Activated CD4-positive, CD25-positive, alpha-beta regulatory T cell treated with anti-CD3 and anti-CD28 coated beads, Interleukin-2, amount 50 U/mL, for 72 hours (primary cell): ENCODE data around the gene SOS1.
"Not testable (repeated sequence)": the region's sequence is repeated elsewhere in the genome, so short reads cannot be mapped to it uniquely, and the experiment has no call there.

Source experiments
- DNase-seq: peaks from one replicate; pipeline ENCODE4 v3.0.0; 2021

SOS1 gene

GRCh38 chr2:39099310-39099869, 21.5 kb downstream of the SOS1 start:
- DNase-seq: no peak

DNA sequence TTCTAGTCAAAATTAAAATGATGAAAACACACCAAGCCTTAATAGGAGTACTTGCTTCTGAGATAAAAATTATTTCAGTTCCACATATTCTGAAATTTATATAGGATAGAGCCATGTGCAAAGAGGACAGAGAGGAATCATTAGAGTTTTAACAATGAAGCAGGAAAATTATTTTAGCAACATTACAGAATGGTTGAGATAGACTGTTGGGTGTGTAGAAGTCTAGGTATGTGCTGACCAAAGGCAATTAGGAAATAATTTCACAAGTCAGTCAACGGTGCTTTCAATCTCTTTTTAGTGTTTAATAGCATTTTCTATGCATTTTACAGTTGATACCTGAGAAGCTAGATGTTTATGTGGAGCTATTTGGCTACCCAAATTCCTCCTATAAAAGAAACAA, 25.2 kb downstream of the SOS1 start:
- no peak for DNase-seq

DNA sequence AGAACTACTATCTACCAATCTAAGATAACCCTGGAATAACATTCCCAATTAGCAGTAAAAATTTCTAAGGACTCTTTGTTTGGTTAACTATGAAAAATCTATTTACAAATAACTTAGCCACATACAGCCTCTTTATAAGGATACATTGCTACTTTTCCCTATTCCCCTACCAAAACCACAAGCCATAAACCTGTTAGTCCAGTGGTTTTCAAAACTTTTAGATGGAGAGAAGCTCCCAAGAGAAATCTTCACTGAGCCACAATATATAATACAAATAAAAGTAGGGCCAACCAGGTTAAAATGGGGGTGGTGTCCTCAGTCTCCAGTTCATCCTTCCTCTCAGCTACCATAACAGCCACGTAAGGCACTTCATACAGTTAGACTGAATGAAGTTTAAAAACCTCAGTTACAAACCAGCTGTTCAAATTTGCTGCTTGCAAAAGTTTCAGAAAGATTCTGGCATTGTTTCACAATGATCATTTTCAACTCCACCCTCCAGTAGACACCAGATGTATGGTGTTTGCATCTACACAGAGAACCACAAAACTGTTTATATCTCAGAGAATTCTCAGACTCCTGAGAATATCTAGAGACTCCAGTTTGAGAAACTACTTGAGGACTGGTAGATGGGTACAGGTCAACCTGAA, 26.0 kb downstream of the SOS1 start:
- no peak for DNase-seq

DNA sequence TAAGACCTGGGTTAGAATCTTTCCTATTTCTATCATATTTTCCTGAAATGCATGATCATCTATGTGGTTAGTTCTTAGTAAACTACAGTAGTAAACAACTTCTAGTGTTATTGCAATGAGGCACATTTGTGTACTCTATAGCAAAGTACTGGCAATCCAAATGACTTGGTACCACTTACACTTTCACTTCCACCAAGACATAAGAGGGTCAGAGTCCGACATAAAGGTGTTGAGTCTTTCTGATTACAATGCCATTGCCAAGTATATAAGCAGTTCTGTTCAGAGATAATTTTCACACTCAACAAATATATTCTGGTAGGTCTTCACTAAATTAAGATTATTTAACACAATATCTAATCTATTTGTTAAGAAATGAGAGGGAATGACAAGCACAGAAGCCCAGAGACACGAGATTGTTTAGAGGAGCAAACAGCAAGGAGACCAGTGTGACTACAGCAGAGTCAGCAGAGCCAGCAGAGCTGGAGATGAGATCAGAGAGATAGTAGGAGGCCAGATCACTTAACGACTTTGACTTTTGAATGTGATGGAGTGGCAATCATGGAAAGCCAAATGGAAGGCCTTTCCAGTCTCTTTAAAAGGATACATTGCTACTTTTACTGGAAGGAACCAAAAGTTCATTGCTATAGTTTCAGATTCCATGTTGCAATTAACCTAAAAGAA, 27.5 kb downstream of the SOS1 start:
- DNase-seq: no peak

- DNase-seq: no peak
Measured at GRCh38 chr2:39091543-39091942, 29.3 kb downstream of the SOS1 start.

GRCh38 chr2:39091063-39091462, 29.8 kb downstream of the SOS1 start:
- DNase-seq: no peak

- DNase-seq: no peak
Measured at GRCh38 chr2:39080152-39080551, 40.7 kb downstream of the SOS1 start.

DNA sequence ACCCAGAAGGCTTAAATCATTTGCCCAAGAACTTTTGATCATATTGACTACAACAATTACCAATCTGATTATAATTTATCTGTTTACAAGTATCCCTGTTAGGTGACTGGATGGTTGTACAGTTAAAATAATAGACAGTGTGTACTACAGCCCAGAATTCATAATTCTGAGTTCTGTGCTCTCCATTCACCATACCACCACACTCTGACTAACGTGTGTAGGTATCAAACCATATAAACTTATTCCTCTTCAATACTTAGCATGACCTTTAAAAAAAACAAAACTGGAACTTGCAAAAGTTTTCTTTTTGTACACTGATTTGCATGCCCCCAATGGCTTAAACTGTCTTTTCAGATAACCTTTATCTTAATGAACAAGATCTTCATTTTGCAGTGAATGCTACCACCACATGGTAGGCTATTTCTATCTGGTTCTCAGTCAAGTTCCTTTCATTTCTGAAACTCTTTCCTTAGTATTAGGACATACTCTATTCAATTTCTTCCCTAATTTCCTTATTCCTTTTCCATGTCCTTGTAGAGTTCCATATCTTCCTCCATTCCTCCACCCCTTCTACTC, 50.9 kb downstream of the SOS1 start:
- no peak for DNase-seq

DNA sequence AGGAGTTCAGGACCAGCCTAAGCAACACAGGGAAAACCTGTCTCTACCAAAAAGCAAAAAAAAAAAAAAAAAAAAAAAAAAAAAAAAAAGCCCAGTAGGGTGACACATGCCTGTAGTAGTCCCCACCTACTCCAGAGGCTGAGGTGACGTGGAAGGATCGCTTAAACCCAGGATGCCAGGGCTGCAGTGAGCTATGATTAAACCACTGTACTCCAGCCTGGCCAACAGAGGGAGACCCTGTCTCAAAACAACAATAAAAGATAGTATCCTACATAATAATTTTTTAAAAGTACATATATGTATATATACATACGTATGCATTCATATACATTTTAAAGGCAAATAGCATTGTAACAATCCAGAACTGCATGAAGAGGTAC, 51.7 kb downstream of the SOS1 start:
- no peak for DNase-seq

DNA sequence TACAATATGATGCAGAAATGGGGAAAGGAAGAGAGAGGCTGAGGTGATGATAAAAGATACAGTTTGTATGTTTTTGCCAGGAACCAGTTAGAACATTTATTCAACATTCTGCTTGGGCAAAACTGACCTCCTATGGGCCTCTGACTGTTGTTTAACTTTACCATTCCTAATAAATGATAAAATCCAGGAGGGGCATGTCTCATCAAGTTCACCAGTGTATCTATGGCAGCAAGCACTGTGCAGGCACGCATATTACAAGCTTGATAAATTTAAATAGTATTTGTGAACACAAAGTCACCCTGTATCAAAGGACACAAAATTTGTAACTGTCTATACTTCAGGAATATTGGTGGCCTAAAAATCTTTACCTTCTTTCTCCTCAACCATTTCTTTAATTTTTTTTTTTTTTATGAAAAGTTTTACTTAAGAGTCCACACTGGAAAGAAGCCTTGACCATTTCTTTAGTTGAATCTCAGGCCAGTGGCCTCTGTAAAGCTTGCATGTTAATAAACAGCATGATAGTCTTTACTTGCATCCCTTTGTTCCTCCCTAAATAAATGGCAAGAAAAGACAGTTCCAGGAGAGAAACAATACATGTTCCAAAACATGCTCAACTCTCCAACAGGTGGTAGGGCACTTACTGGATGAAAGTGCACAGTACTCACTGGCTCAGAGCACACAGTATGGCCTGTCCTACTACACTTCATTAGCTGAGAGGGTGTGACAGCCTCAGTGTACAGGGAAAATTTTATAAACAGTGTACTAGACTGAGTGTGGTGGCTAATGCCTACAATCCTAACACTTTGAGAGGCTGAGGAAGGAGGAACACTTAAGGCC, 52.3 kb downstream of the SOS1 start:
- no peak for DNase-seq

DNA sequence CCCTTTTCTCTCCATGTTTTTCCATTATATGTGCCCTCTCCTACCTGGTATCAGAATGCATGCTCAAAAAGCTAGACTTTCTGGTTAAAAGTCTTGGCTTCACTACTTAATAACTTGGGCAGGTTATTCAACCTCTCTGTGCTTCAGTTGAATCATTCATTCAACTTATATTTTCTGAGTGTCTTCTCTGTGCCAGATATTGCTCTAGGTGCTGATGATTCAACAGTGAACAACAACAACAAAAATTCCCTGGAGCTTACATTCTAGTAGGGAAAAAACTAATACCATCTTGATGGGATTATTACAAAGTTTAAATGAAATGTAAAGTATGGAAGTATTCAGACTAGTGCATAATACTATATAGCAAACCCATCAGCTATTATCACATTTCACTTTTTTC, 55.2 kb downstream of the SOS1 start:
- no peak for DNase-seq

- no peak for DNase-seq
Measured at GRCh38 chr2:39062320-39062719, 58.5 kb downstream of the SOS1 start.

- DNase-seq: no peak
Measured at GRCh38 chr2:39061280-39061679, 59.6 kb downstream of the SOS1 start.

DNA sequence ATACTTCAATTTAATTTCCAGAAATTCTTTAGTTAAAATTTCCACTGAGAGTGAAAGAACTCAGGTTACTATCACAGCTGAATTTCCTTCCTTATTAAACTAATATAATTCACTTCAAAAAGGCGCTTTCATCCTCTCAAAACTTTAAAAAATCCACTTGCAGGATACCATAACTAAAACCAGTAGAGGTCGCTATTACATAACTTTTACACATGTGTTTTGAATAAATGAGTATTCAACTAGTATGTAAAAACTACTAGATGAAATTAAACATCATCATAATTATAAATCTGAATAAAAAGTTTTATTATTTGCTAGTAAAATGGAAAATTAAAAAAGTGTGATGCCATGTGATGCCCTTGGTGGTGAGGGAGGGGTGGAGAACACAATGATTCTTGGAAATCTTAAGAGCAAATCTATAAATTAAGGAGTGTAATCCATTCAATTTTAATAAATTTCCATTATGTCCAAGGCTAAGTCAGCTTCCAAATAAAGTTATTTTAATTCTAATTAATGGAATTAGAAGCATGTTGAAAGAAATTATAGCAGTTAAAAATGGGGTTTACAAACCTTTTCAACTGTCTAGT, 61.4 kb downstream of the SOS1 start:
- DNase-seq: no peak

DNA sequence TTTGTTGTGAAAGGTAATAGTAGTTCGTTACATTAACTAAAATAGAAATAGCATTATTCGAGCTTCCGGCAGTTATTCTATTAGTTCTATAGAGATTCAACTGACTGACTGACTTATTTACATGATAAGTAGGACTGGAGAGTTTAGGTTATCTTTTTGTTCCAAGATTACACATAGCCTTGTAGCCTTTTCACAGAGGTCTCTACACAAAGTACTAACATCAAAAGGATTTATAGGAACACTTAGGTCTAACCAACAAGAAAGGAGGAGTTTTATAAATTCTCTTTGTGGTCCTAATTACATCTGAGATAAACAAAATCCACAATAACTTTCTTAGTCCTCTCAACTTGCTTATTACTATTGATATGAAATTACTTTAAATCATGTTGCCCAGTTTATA, 62.8 kb downstream of the SOS1 start:
- no peak for DNase-seq

- DNase-seq: not testable (repeated sequence)
Measured at GRCh38 chr2:39052665-39053064, 68.2 kb downstream of the SOS1 start.

- no peak for DNase-seq
Measured at GRCh38 chr2:39050109-39050508, 70.7 kb downstream of the SOS1 start.

GRCh38 chr2:39039072-39039471, 81.8 kb downstream of the SOS1 start:
- DNase-seq: no peak

GRCh38 chr2:39033980-39034379, 86.9 kb downstream of the SOS1 start:
- DNase-seq: no peak

GRCh38 chr2:39027421-39027820, 93.4 kb downstream of the SOS1 start:
- DNase-seq: no peak

GRCh38 chr2:39024833-39025232, 96.0 kb downstream of the SOS1 start:
- DNase-seq: no peak

DNA sequence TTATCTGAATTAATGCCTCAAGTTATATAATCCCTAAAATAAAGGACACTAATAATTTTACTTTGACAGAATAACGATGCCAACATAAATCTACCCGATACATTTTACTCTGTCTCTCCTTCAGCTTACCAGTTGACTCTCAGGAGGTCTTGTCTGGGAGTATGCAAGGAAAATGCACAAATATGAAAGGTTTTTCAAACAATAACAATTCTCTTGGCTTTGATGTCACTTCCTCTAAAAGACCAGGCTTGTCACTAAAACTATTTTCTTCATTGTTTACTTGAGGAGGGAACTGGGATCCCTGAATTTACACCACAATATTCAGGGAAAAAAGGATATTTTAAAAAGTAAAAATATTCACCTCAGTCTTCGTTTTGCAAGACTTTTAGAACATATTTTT, 97.2 kb downstream of the SOS1 start:
- DNase-seq: no peak

GRCh38 chr2:39022642-39023235, 98.1 kb downstream of the SOS1 start:
- no peak for DNase-seq
